ACC112 (cell line): ENCODE results near the gene BTBD9.
"Not testable (repeated sequence)": the region's sequence is repeated elsewhere in the genome, so short reads cannot be mapped to it uniquely, and the experiment has no call there.

Experiments used
- H2AFZ ChIP-seq: fragments of 200-600 bp; sonication (generic); one replicate; pipeline ENCODE4 v1.6.0; 2017; ENCODE audit warnings: antibody characterized with exemption, low read length; ENCODE audit not compliant: unreplicated experiment
- H3K27ac ChIP-seq: fragments of 200-600 bp; sonication (generic); 2 replicates; pipeline ENCODE4 v1.5.1; 2014; ENCODE audit warnings: low read depth, mild to moderate bottlenecking, antibody characterized with exemption, low read length, moderate library complexity
- H3K27me3 ChIP-seq: fragments of 200-600 bp; sonication (generic); 2 replicates; pipeline ENCODE4 v1.6.1; 2014; ENCODE audit warnings: mild to moderate bottlenecking, antibody characterized with exemption, low read length, moderate library complexity, mixed read lengths; ENCODE audit not compliant: insufficient read depth
- H3K36me3 ChIP-seq: fragments of 200-600 bp; sonication (generic); 2 replicates; pipeline ENCODE4 v1.6.1; 2016; ENCODE audit warnings: mild to moderate bottlenecking, antibody characterized with exemption, low read length, moderate library complexity, mixed read lengths; ENCODE audit not compliant: insufficient read depth
- H3K4me1 ChIP-seq: fragments of 200-600 bp; sonication (generic); one replicate; pipeline ENCODE4 v1.6.1; 2016; ENCODE audit warnings: low read length, mixed read lengths; ENCODE audit not compliant: insufficient read depth, unreplicated experiment, control insufficient read depth
- H3K4me3 ChIP-seq: fragments of 200-600 bp; sonication (generic); 2 replicates; pipeline ENCODE4 v1.5.1; 2014; ENCODE audit warnings: mild to moderate bottlenecking, low read depth, low read length
- H3K79me2 ChIP-seq: fragments of 200-600 bp; sonication (generic); one replicate; pipeline ENCODE4 v1.6.0; 2016; ENCODE audit warnings: low read length; ENCODE audit not compliant: control insufficient read depth, unreplicated experiment, insufficient read depth

Gene BTBD9

DNA sequence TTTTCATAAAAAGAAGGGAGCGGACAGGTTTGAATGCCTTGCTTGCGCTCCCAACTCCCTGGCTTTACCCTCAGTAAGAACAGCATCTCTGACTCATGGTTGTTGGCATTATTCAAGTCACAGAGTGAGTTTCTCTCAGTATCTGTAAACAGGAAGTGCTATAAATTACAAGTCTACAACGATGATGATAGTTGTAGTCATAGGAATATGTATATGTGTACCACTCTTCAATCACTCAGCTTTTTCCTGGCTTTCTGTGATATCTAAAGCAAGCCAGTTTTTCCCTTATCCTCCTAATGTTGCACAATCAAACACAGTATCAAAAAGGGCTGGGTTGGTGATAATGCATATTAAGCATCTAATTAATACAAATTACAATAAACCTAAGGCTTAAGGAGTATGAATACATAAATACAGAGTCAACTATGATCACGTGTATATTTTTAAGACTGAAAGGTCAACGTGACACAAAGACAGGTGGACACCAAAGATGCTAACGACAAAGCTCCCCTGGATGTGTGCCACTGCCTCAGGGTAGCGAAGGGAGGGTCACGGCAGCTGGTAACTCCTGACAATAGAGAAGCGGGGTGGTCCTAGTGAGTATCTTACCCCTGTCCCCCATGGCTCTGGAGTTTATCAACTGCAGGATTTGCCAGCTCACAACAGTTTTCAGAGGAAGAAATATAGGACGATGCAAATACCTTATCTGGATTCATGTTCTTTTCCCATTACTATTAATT, 202.8 kb downstream of the BTBD9 start:
- H3K36me3 ChIP-seq: no peaks in the 10 kb centered on the region
- no peak overlapping the region for H3K4me3 ChIP-seq
- peak overlapping the region; percentile 5; the same call in 1 of the 2 replicates for H3K27ac ChIP-seq
- no peaks in the 10 kb centered on the region for H3K27me3 ChIP-seq
- H2AFZ ChIP-seq: no peak overlapping the region
- no peaks in the 10 kb centered on the region for H3K79me2 ChIP-seq
- peaks cover 13% of the 10 kb centered on the region for H3K4me1 ChIP-seq

GRCh38 chr6:38435330-38435729, 204.4 kb downstream of the BTBD9 start:
- Histone ChIP-seq H3K27me3 (no peaks in the 10 kb centered on the region), H2AFZ (no peak overlapping the region), H3K4me3 (no peak overlapping the region), H3K36me3 (no peaks in the 10 kb centered on the region), H3K4me1 (peaks cover 13% of the 10 kb centered on the region), H3K27ac (no peak overlapping the region), H3K79me2 (no peaks in the 10 kb centered on the region)

- no peaks in the 10 kb centered on the region for H3K36me3 ChIP-seq
- no peaks in the 10 kb centered on the region for H3K27me3 ChIP-seq
- no peak overlapping the region for H3K4me3 ChIP-seq
- H3K4me1 ChIP-seq: peaks cover 13% of the 10 kb centered on the region
- no peak overlapping the region for H3K27ac ChIP-seq
- no peak overlapping the region for H2AFZ ChIP-seq
- no peaks in the 10 kb centered on the region for H3K79me2 ChIP-seq
Observed at GRCh38 chr6:38434051-38434450, 205.7 kb downstream of the BTBD9 start.

- no peak overlapping the region for H2AFZ ChIP-seq
- no peaks in the 10 kb centered on the region for H3K79me2 ChIP-seq
- no peak overlapping the region for H3K4me3 ChIP-seq
- no peak overlapping the region for H3K27ac ChIP-seq
- H3K36me3 ChIP-seq: no peaks in the 10 kb centered on the region
- peaks cover 12% of the 10 kb centered on the region for H3K4me1 ChIP-seq
- H3K27me3 ChIP-seq: no peaks in the 10 kb centered on the region
Observed at GRCh38 chr6:38432479-38432878, 207.2 kb downstream of the BTBD9 start.

DNA sequence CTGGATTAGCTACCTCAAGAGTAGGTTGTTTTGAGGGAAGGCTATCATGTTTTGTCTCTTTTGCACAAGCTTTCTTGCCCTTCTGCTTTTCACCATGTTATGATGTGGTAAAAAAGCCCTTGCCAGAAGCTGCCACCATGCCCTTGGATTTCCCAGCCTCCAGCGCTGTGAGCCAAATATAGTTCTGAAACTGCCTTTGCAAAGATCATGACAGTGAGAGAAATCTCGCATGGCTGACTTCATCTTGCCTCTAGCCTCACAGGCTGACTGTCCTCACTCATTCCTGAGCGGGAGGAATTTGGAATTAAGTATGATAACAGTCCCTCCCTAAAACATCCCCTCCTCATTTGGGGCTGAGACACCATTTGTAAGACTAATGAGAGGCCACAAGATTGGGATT, 207.7 kb downstream of the BTBD9 start:
- Histone ChIP-seq H2AFZ (no peak overlapping the region), H3K36me3 (no peaks in the 10 kb centered on the region), H3K27ac (no peak overlapping the region), H3K4me1 (peaks cover 8% of the 10 kb centered on the region), H3K79me2 (no peaks in the 10 kb centered on the region), H3K27me3 (no peaks in the 10 kb centered on the region), H3K4me3 (no peak overlapping the region)

- Histone ChIP-seq H3K27ac (no peak overlapping the region), H3K79me2 (no peaks in the 10 kb centered on the region), H3K4me1 (no peaks in the 10 kb centered on the region), H3K36me3 (no peaks in the 10 kb centered on the region), H3K4me3 (no peak overlapping the region), H3K27me3 (no peaks in the 10 kb centered on the region), H2AFZ (no peak overlapping the region)
Observed at GRCh38 chr6:38429546-38429945, 210.2 kb downstream of the BTBD9 start.

GRCh38 chr6:38427492-38428210, 212.1 kb downstream of the BTBD9 start:
- Histone ChIP-seq H3K27me3 (no peaks in the 10 kb centered on the region), H3K27ac (no peak overlapping the region), H2AFZ (no peak overlapping the region), H3K4me1 (no peaks in the 10 kb centered on the region), H3K36me3 (no peaks in the 10 kb centered on the region), H3K79me2 (no peaks in the 10 kb centered on the region), H3K4me3 (no peak overlapping the region)

- not testable (repeated sequence) for H3K27me3 ChIP-seq, H3K79me2 ChIP-seq, H3K4me3 ChIP-seq, H3K36me3 ChIP-seq, H3K4me1 ChIP-seq, H2AFZ ChIP-seq, H3K27ac ChIP-seq
Observed at GRCh38 chr6:38425788-38426488, 213.8 kb downstream of the BTBD9 start.

GRCh38 chr6:38423746-38424145, 216.0 kb downstream of the BTBD9 start:
- Histone ChIP-seq H3K36me3 (no peaks in the 10 kb centered on the region), H3K79me2 (no peaks in the 10 kb centered on the region), H3K4me3 (no peak overlapping the region), H3K27ac (no peak overlapping the region), H2AFZ (no peak overlapping the region), H3K4me1 (no peaks in the 10 kb centered on the region), H3K27me3 (no peaks in the 10 kb centered on the region)

DNA sequence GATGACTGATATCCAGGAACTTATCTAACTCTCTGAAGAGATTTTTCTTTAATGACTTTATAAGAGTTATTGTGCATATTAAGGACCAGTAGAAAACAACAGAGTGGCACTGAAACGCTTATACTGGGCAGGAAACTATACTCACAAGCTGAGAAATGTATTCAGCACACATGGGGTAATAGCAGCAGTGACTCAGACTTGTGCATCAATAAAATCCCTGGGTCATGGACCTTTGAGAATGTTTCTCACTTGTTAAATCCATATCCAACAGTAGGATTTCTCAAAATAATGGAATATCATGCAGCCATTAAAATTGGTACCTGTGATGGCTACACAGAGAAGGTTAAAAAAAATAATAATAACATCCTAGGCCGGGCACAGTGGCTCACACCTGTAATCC, 219.5 kb downstream of the BTBD9 start:
- no peaks in the 10 kb centered on the region for H3K4me1 ChIP-seq
- H3K27ac ChIP-seq: no peak overlapping the region
- no peaks in the 10 kb centered on the region for H3K27me3 ChIP-seq
- H3K4me3 ChIP-seq: no peak overlapping the region
- no peaks in the 10 kb centered on the region for H3K79me2 ChIP-seq
- H3K36me3 ChIP-seq: no peaks in the 10 kb centered on the region
- no peak overlapping the region for H2AFZ ChIP-seq
